OCI-LY1 (cell line): ENCODE results near the gene CST4.
"Not testable (repeated sequence)": the region's sequence is repeated elsewhere in the genome, so short reads cannot be mapped to it uniquely, and the experiment has no call there.

Experiments
- H2AFZ ChIP-seq: fragments of 200-600 bp; sonication (generic), shearing (Covaris generic); 2 replicates; pipeline ENCODE4 v1.6.0; 2014; ENCODE audit warnings: antibody characterized with exemption, mild to moderate bottlenecking, low read length
- H3F3A ChIP-seq: fragments of 200-600 bp; sonication (generic), shearing (Covaris generic); 2 replicates; pipeline ENCODE4 v1.6.0; 2014; ENCODE audit warnings: mild to moderate bottlenecking, antibody characterized with exemption, low read length, moderate library complexity; ENCODE audit not compliant: insufficient read depth
- H3K27ac ChIP-seq: fragments of 200-600 bp; sonication (generic); 2 replicates; pipeline ENCODE4 v1.5.1; 2014; ENCODE audit warnings: low read length, mixed run types, mild to moderate bottlenecking, low read depth; ENCODE audit not compliant: poor library complexity, severe bottlenecking
- H3K27me3 ChIP-seq: fragments of 200-600 bp; sonication (generic); 2 replicates; pipeline ENCODE4 v1.6.0; 2014; ENCODE audit warnings: antibody characterized with exemption, mild to moderate bottlenecking, low read length, moderate library complexity; ENCODE audit not compliant: insufficient read depth
- H3K36me3 ChIP-seq: fragments of 200-600 bp; sonication (generic); 2 replicates; pipeline ENCODE4 v1.6.1; 2014; ENCODE audit warnings: mild to moderate bottlenecking, antibody characterized with exemption, low read length, moderate library complexity, mixed read lengths; ENCODE audit not compliant: insufficient read depth
- H3K4me1 ChIP-seq: fragments of 200-600 bp; sonication (generic); 2 replicates; pipeline ENCODE4 v1.5.1; 2014; ENCODE audit warnings: mild to moderate bottlenecking, low read length, moderate library complexity; ENCODE audit not compliant: insufficient read depth, severe bottlenecking
- H3K4me2 ChIP-seq: fragments of 200-600 bp; sonication (generic), shearing (Covaris generic); 2 replicates; pipeline ENCODE4 v1.6.1; 2014; ENCODE audit warnings: low read length
- H3K4me3 ChIP-seq: fragments of 200-600 bp; sonication (generic); 2 replicates; pipeline ENCODE4 v1.5.1; 2014; ENCODE audit warnings: low read length, low read depth, mild to moderate bottlenecking, mixed read lengths; ENCODE audit not compliant: poor library complexity, severe bottlenecking
- H3K79me2 ChIP-seq: fragments of 200-600 bp; shearing (Covaris generic); 2 replicates; pipeline ENCODE4 v1.6.1; 2016; ENCODE audit warnings: mixed run types, low read length, mixed read lengths; ENCODE audit not compliant: insufficient read depth
- H3K9ac ChIP-seq: fragments of 200-600 bp; sonication (generic), shearing (Covaris generic); 2 replicates; pipeline ENCODE4 v1.6.1; 2014; ENCODE audit warnings: mild to moderate bottlenecking, low read length, mixed read lengths
- H3K9me2 ChIP-seq: fragments of 200-600 bp; sonication (generic), shearing (Covaris generic); 2 replicates; pipeline ENCODE4 v1.6.1; 2014; ENCODE audit warnings: low read depth, mild to moderate bottlenecking, low read length, mixed read lengths
- H3K9me3 ChIP-seq: fragments of 200-600 bp; shearing (Covaris generic); 2 replicates; pipeline ENCODE4 v1.6.1; 2014; ENCODE audit warnings: low read length, mixed read lengths
- H4K20me1 ChIP-seq: fragments of 200-600 bp; sonication (generic), shearing (Covaris generic); 2 replicates; pipeline ENCODE4 v1.6.0; 2016; ENCODE audit warnings: mild to moderate bottlenecking, low read length; ENCODE audit not compliant: insufficient read depth
- EZH2 ChIP-seq: fragments of 200-600 bp; sonication (generic), shearing (Covaris generic); IDR thresholded peaks from 2 replicates; pipeline ENCODE4 v1.8.0; 2017; ENCODE audit warnings: borderline replicate concordance, mixed run types, mild to moderate bottlenecking, antibody characterized with exemption, low read length, moderate library complexity, mixed read lengths
- TF ChIP-seq, protein P1 (sequence below): fragments of 200-600 bp; sonication (generic), shearing (Covaris generic); IDR thresholded peaks from 2 replicates; pipeline ENCODE4 v1.5.1; 2017; ENCODE audit warnings: mild to moderate bottlenecking, antibody characterized with exemption, low read length, moderate library complexity, mixed read lengths

The CST4 gene

DNA sequence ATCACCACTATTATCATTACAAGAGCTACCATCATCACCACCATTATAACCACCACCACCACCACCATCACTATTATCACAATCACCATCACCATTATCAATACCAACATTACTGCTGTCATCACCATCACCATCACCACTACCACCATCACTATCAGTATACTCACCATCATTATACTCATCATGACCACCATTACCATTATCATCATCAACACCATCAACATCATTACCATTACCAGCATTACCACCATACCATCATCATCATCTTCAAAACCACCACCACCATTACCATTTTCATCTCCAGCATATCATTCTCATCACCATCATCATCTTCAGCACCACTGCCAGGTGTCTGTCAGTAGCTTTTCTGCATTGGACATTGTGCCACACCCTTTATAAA is 22.9 kb upstream of the CST4 start:
- H3K79me2 ChIP-seq, H3K4me1 ChIP-seq, H3K9ac ChIP-seq, H3F3A ChIP-seq, H3K9me3 ChIP-seq, H3K27me3 ChIP-seq, H4K20me1 ChIP-seq, H3K4me3 ChIP-seq, H2AFZ ChIP-seq, H3K4me2 ChIP-seq, H3K9me2 ChIP-seq, H3K36me3 ChIP-seq, H3K27ac ChIP-seq: not testable (repeated sequence)

DNA sequence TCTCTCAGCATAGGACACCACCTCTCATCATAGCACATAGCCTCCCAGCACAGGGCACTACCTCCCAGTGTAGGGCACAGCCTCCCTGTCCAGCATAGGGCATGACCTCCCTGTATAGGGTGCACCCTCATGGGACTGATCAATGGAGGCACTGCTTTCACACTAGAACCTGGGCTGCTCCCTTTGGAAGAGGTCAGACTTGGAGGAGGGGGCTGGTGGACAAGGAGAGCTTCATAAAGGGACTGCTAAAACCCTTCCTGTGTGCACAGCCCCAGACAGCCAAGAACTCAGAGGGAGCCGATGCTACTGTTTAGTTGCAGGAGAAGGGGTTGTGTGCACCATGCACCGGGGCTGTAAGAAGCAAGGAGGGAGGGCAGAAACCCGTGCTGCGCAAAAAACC is 21.9 kb upstream of the CST4 start:
- Histone ChIP-seq H4K20me1 (no peaks in the 10 kb centered on the region), H2AFZ (no peak overlapping the region), H3K4me1 (no peaks in the 10 kb centered on the region), H3K27me3 (no peaks in the 10 kb centered on the region), H3K9me3 (no peaks in the 10 kb centered on the region), H3K4me2 (no peak overlapping the region), H3K9me2 (no peaks in the 10 kb centered on the region), H3K9ac (no peak overlapping the region), H3K79me2 (no peaks in the 10 kb centered on the region), H3K36me3 (no peaks in the 10 kb centered on the region), H3K4me3 (no peak overlapping the region), H3F3A (no peaks in the 10 kb centered on the region), H3K27ac (no peak overlapping the region)
- no peak for TF ChIP-seq EZH2
- TF ChIP-seq, protein P1, sequence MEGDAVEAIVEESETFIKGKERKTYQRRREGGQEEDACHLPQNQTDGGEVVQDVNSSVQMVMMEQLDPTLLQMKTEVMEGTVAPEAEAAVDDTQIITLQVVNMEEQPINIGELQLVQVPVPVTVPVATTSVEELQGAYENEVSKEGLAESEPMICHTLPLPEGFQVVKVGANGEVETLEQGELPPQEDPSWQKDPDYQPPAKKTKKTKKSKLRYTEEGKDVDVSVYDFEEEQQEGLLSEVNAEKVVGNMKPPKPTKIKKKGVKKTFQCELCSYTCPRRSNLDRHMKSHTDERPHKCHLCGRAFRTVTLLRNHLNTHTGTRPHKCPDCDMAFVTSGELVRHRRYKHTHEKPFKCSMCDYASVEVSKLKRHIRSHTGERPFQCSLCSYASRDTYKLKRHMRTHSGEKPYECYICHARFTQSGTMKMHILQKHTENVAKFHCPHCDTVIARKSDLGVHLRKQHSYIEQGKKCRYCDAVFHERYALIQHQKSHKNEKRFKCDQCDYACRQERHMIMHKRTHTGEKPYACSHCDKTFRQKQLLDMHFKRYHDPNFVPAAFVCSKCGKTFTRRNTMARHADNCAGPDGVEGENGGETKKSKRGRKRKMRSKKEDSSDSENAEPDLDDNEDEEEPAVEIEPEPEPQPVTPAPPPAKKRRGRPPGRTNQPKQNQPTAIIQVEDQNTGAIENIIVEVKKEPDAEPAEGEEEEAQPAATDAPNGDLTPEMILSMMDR, result no peak

DNA sequence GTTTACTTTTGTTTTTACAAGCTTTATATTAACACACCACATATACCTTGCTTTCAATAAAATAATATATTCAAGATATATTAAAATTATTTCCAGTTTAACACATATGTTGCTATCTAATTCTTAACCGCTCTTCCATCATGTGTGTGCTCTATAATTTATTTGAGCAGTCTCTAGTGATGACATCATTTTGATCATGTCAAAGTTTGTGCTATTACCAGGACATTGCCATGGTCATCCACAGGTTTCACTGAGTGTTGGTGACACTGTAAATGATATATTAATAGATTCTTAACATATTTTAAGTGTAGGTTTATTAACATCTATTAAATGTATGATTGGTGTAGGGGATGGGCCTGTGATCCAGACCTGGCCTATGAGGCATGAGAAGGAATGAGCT is 17.1 kb upstream of the CST4 start:
- Histone ChIP-seq H3K36me3 (no peaks in the 10 kb centered on the region), H3K9me3 (no peaks in the 10 kb centered on the region), H3K9ac (no peak overlapping the region), H3K27ac (no peak overlapping the region), H3K79me2 (no peaks in the 10 kb centered on the region), H3K4me2 (no peak overlapping the region), H3K4me3 (no peak overlapping the region), H3F3A (no peaks in the 10 kb centered on the region), H3K4me1 (no peaks in the 10 kb centered on the region), H3K27me3 (no peaks in the 10 kb centered on the region), H2AFZ (no peak overlapping the region), H4K20me1 (no peaks in the 10 kb centered on the region), H3K9me2 (no peaks in the 10 kb centered on the region)
- no peak for TF ChIP-seq EZH2
- TF ChIP-seq, protein P1, result no peak

DNA sequence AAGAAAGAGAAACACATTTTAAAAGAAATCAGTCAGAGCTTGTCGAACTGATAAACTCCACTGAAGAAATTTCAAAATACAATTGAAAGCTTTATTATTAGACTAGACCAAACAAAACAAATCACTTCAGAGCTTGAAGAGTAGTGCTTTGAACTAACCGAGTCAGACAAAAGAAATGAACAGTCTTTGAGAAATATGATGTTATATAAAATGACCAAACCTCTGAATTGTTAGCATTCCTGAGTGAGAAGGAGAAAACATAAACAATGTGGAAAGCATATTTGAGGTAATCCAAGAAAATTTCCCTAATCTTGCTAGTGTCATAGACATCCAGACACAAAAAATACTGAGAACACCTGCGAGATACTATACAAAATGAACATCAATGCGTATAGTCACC is 13.2 kb upstream of the CST4 start:
- Histone ChIP-seq H3K9me2 (no peaks in the 10 kb centered on the region), H3K4me2 (no peak overlapping the region), H3K27ac (no peak overlapping the region), H3K4me1 (no peaks in the 10 kb centered on the region), H3K36me3 (no peaks in the 10 kb centered on the region), H2AFZ (no peak overlapping the region), H3K9ac (no peak overlapping the region), H3K79me2 (no peaks in the 10 kb centered on the region), H3K4me3 (no peak overlapping the region), H4K20me1 (no peaks in the 10 kb centered on the region), H3K27me3 (no peaks in the 10 kb centered on the region), H3F3A (no peaks in the 10 kb centered on the region), H3K9me3 (no peaks in the 10 kb centered on the region)
- no peak for TF ChIP-seq EZH2
- TF ChIP-seq, protein P1, result no peak
